ENCODE measurements around the gene TMEM101.

- TF ChIP-seq ZBTB26 (tag by site-specific recombination; optimal IDR thresholded peaks at IDR 0.05), result no peak
- TF ChIP-seq ZNF248 (tag by site-specific recombination; IDR thresholded peaks at IDR 0.05), result no peak
- no peak for TF ChIP-seq CTCF (tag by site-specific recombination; IDR thresholded peaks at IDR 0.05)
- no peak for TF ChIP-seq WT1 (tag by site-specific recombination; IDR thresholded peaks at IDR 0.05)
- TF ChIP-seq ZNF350 (tag by site-specific recombination; IDR thresholded peaks at IDR 0.05), result no peak
- TF ChIP-seq ZNF626 (tag by site-specific recombination; IDR thresholded peaks at IDR 0.05), result no peak
- TF ChIP-seq ZNF24 (tag by site-specific recombination; IDR thresholded peaks at IDR 0.05), result no peak
These were observed 48.5 kb downstream of the TMEM101 start for GRCh38 chr17:43966276-43966675.
